Activated CD4-positive, alpha-beta T cell treated with anti-CD3 and anti-CD28 coated beads for 36 hours (primary cell): ENCODE results near the gene PPFIA3. TPM values are rescaled to one million over a fixed set of nuclear protein-coding genes. Genes with fewer than 3 reads are reported as not detected.
"Not testable (repeated sequence)": the region's sequence is repeated elsewhere in the genome, so short reads cannot be mapped to it uniquely, and the experiment has no call there.

Source experiments
- ATAC-seq: fragments of 200-7000 bp; cut with Tn5 transposase; one replicate; pipeline ENCODE4 v1.10.0; 2021; ENCODE audit warnings: mild to moderate bottlenecking, moderate library complexity
- CTCF ChIA-PET: fragments of 350-600 bp; sonication (Branson Sonifier 250); formaldehyde crosslinking; loops from one replicate; lab custom pipeline; 2021; ENCODE audit warnings: antibody characterized with exemption; lab: Charles Lee
- POLR2A ChIA-PET: fragments of 350-600 bp; sonication (Branson Sonifier 250); formaldehyde crosslinking; loops from one replicate; lab custom pipeline; 2021; ENCODE audit warnings: antibody characterized with exemption, inconsistent platforms; lab: Charles Lee
- DNase-seq: peaks from one replicate; pipeline ENCODE4 v3.0.0-alpha.2; 2020
- H3K27ac Mint-ChIP-seq: one replicate; pipeline ENCODE4 v1.8.0; 2021; ENCODE audit warnings: mixed read lengths
- H3K27me3 Mint-ChIP-seq: one replicate; pipeline ENCODE4 v1.8.0; 2021; ENCODE audit warnings: mixed read lengths
- H3K36me3 Mint-ChIP-seq: one replicate; pipeline ENCODE4 v1.8.0; 2021; ENCODE audit warnings: low read depth, mixed read lengths
- H3K4me1 Mint-ChIP-seq: one replicate; pipeline ENCODE4 v1.8.0; 2021; ENCODE audit warnings: mixed read lengths
- H3K4me3 Mint-ChIP-seq: one replicate; pipeline ENCODE4 v1.8.0; 2021; ENCODE audit warnings: mild to moderate bottlenecking, moderate library complexity, mixed read lengths
- H3K9me3 Mint-ChIP-seq: one replicate; pipeline ENCODE4 v1.8.0; 2021; ENCODE audit warnings: low read depth, mixed read lengths
- intact Hi-C, 2 experiments: fragments of 100-400 bp; cut with DNase I in 1 of 2; cut with micrococcal nuclease in 1 of 2; formaldehyde crosslinking; loops; one replicate each; pipeline versions ENCODE4 v1.14.2 to v1.15.1; 2022 to 2024; cut with DNase I, micrococcal nuclease
- total RNA-seq, 2 experiments: library from RNA; stranded (reverse); gene quantifications; one replicate each; pipeline ENCODE4 v1.2.3, GENCODE V29; 2021

PPFIA3 gene
- total RNA-seq, 2 experiments from 2014 or later = 5.4 to 6.1 TPM

DNA sequence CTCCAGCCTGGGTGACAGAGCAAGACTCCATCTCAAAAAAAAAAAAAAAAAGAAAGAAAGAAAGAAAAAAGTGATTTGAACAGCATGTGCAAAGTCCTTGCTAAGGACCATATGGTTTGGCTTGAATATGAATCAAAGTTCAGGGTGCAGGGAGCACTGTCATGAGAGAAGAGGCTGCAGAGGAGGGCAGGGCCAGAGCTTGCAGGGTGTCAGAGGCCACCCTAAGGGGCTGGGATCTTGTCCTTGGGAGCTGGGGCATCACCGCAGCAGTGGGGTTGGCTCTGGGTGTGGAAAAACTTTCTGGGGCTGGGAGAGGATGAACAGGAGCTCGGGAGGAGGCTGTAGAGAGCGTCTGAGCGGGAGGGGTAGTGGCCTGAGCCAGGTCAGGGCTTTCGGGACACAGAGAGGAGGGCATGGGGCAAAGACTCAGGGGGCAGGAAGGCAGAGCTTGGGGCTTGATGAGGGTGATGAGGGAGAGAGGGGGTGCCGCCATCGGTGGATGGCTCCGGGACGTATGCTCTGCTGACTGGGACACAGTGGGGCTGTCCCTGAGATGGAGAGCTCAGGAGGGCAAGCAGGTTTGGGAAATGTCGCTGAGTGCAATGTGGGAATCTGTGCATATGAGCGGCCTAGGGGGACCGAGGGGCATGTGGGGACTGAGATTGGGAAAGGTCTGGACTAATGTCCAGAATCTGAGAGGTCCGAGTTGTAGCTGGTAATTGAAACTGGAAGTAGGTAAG lies 41.3 kb downstream of the PPFIA3 start:
- H3K36me3 Mint-ChIP-seq = no peaks in the 10 kb centered on the region
- H3K27ac Mint-ChIP-seq = no peak overlapping the region
- ChIA-PET POLR2A (no interaction called here), CTCF (interaction anchor here (0.7 to 1.5 kb wide), 2 partner anchors 39 to 65 kb away, joined by 3 read pairs; no protein-coding TSS in a partner anchor)
- H3K27me3 Mint-ChIP-seq = peaks cover 34% of the 10 kb centered on the region
- no peaks in the 10 kb centered on the region for H3K9me3 Mint-ChIP-seq
- peaks cover 6% of the 10 kb centered on the region for H3K4me1 Mint-ChIP-seq
- no peak for DNase-seq
- no peak for ATAC-seq
- H3K4me3 Mint-ChIP-seq = no peak overlapping the region
- intact Hi-C loops = no loop called here

DNA sequence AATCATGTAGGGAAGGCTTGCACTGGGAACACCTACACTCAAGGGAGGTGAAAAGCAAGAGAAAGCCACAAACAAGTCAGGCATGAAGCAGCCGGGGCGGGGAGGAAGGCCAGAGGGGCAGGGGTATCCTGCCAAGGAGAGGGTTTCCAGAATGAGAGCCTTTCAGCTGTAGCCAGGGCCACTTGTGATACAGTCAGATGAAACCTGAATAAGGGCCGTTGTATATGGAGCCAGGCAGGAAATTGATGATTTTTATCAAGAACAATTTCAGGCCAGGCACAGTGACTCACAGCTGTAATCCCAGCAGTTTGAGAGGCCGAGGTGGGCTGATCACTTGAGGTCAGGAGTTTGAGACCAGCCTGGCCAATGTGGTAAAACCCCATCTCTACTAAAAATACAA lies 42.6 kb downstream of the PPFIA3 start:
- Mint-ChIP-seq H3K4me3 (no peak overlapping the region), H3K27ac (no peak overlapping the region), H3K36me3 (no peaks in the 10 kb centered on the region), H3K27me3 (peaks cover 32% of the 10 kb centered on the region), H3K4me1 (peaks cover 6% of the 10 kb centered on the region), H3K9me3 (no peaks in the 10 kb centered on the region)
- ChIA-PET POLR2A (no interaction called here), CTCF (interaction anchor here (0.6 to 1.5 kb wide), 2 partner anchors 63 to 367 kb away, joined by 3 read pairs; no protein-coding TSS in a partner anchor)
- ATAC-seq = no peak
- intact Hi-C loops = no loop called here
- no peak for DNase-seq

DNA sequence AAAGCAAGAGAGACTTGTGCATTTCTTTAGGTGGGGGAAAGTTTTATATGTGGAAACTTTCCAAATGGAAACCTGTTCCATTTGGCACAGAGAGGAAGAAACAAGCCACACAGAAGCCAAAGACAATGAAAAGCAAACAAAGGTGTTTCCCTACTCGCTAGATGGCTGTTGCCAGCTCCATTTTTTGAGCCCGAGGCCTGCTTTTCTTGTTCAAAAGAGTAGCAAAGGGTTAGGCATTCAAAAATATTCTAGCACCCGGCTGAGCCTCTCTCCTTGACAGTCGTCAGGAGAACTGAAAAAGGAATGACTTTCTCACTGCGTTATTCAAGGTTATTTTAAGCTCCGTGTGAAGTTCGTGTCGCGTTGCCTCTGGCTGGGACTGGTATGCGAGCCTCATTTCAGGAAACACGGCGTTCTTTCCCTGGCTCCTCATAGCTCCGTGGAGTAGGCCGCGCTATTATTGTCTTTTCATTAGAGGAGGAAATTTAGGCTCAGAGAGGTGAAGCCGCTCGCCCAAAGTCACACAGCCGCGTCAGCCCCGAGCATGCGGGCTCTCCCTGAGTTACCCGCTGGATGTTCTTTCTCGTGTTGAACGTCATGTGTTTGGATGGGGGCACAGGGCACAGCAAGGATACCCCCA lies 45.9 kb downstream of the PPFIA3 start:
- Mint-ChIP-seq H3K36me3 (no peaks in the 10 kb centered on the region), H3K27ac (no peak overlapping the region), H3K9me3 (no peaks in the 10 kb centered on the region), H3K4me1 (no peaks in the 10 kb centered on the region), H3K4me3 (no peak overlapping the region), H3K27me3 (peaks cover 13% of the 10 kb centered on the region)
- intact Hi-C loops = no loop called here
- CTCF ChIA-PET = interaction anchor here (0.8 kb wide), 1 partner anchor 19 kb away, joined by 4 read pairs; no protein-coding TSS in a partner anchor
- POLR2A ChIA-PET = no interaction called here
- ATAC-seq (no peak), DNase-seq (no peak)

DNA sequence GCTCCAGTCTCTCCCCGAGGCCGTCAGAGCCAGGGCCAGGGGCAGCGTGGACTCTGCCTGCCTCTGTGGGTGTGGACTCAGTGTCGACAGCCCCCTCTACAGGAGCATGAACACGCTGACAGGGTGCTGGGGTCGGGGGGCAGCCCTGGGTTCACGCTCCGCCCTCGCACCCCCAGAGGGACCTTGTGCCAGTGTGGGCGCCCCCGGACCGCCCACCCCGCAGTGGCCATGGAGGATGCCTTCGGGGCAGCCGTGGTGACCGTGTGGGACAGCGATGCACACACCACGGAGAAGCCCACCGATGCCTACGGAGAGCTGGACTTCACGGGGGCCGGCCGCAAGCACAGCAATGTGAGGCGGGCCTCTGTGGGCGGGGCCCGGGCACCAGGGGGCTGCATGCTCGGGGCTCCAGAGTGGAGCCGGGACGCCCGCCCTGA lies 46.5 kb downstream of the PPFIA3 start:
- Mint-ChIP-seq H3K4me3 (no peak overlapping the region), H3K9me3 (no peaks in the 10 kb centered on the region), H3K27ac (no peak overlapping the region), H3K27me3 (peaks cover 9% of the 10 kb centered on the region), H3K36me3 (no peaks in the 10 kb centered on the region), H3K4me1 (no peaks in the 10 kb centered on the region)
- DNase-seq (no peak), ATAC-seq (no peak)
- intact Hi-C loops = no loop called here
- ChIA-PET POLR2A (no interaction called here), CTCF (no interaction called here)

DNA sequence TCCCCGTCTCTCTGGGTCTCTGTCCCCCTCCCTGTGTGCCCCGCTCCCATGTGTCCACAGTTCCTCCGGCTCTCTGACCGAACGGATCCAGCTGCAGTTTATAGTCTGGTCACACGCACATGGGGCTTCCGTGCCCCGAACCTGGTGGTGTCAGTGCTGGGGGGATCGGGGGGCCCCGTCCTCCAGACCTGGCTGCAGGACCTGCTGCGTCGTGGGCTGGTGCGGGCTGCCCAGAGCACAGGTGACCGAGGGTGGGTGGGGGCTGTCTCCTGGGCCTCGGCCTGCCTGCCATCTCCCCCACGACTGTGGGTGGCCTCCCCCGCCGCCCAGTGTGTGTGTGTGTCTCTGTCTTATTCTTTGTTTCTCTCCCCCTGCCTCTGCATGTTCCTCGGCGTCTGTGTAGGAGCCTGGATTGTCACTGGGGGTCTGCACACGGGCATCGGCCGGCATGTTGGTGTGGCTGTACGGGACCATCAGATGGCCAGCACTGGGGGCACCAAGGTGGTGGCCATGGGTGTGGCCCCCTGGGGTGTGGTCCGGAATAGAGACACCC lies 48.6 kb downstream of the PPFIA3 start:
- intact Hi-C loops = no loop called here
- ATAC-seq = no peak
- no peaks in the 10 kb centered on the region for H3K36me3 Mint-ChIP-seq

DNA sequence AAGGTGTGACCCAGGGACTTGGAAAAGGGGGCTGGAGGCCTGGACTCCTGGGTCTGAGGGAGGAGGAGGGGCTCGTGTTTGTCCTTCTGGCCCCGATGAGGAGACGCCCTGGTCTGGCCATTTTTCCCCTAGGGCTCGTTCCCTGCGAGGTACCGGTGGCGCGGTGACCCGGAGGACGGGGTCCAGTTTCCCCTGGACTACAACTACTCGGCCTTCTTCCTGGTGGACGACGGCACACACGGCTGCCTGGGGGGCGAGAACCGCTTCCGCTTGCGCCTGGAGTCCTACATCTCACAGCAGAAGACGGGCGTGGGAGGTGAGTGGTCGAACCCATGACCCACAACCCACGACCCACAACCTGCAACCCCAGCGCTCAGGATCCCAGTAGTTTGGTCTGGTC lies 49.1 kb downstream of the PPFIA3 start:
- no peak for ATAC-seq
- no peaks in the 10 kb centered on the region for H3K4me1 Mint-ChIP-seq
- CTCF ChIA-PET = no interaction called here
- no peaks in the 10 kb centered on the region for H3K36me3 Mint-ChIP-seq
- POLR2A ChIA-PET = no interaction called here
- no peak overlapping the region for H3K4me3 Mint-ChIP-seq
- no peak for DNase-seq
- H3K27ac Mint-ChIP-seq = no peak overlapping the region
- no peaks in the 10 kb centered on the region for H3K9me3 Mint-ChIP-seq
- intact Hi-C loops = no loop called here
- peaks cover 7% of the 10 kb centered on the region for H3K27me3 Mint-ChIP-seq

More for the DNA sequence above, 48.6 kb downstream of the PPFIA3 start:
- no peak for DNase-seq
- CTCF ChIA-PET = no interaction called here
- H3K9me3 Mint-ChIP-seq = no peaks in the 10 kb centered on the region
- no peak overlapping the region for H3K4me3 Mint-ChIP-seq
- H3K27me3 Mint-ChIP-seq = peaks cover 7% of the 10 kb centered on the region
- no peaks in the 10 kb centered on the region for H3K4me1 Mint-ChIP-seq
- no peak overlapping the region for H3K27ac Mint-ChIP-seq
- POLR2A ChIA-PET = no interaction called here

DNA sequence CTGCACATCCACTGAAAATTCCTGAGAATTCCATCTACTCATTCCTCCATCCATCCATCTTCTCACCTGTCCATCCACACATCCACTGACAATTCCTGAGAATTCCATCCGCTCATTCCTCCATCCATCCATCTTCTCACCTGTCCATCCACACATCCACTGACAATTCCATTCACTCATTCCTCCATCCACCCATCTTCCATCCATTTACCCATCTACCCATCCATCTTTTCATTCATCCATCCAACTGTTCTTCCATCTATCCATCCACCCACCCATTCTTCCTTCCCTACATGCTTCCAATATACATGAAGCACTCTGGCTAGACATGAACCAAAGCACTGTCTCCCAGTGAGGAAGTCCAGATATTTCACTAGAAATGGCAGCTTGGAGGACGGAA lies 53.9 kb downstream of the PPFIA3 start:
- Mint-ChIP-seq H3K4me1 (peaks cover 5% of the 10 kb centered on the region), H3K4me3 (no peak overlapping the region), H3K27me3 (peaks cover 2% of the 10 kb centered on the region), H3K36me3 (no peaks in the 10 kb centered on the region), H3K27ac (no peak overlapping the region), H3K9me3 (no peaks in the 10 kb centered on the region)
- ChIA-PET POLR2A (no interaction called here), CTCF (no interaction called here)
- ATAC-seq (no peak), DNase-seq (no peak)
- intact Hi-C loops = no loop called here

DNA sequence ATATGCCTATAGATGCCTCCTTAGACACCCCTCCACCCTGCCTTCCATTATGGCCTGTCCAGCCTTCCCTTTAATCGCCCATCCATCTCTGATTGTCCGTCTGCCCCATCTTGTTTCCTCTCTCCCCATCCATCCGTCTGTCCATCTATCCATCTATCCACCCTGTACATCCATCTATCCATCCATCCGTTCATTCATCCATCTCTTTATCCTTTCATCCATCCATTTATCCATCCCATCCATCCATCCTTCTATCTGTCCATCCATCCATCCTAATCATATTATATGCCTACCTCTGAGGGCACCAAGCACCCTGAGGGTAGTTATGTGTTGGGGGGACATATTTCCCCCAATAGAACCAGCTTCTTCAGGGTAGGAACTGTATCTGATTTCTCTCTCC lies 61.3 kb downstream of the PPFIA3 start:
- no peak overlapping the region for H3K27ac Mint-ChIP-seq
- DNase-seq (no peak), ATAC-seq (no peak)
- H3K4me1 Mint-ChIP-seq = peaks cover 5% of the 10 kb centered on the region
- peaks cover 4% of the 10 kb centered on the region for H3K9me3 Mint-ChIP-seq
- no peak overlapping the region for H3K4me3 Mint-ChIP-seq
- ChIA-PET POLR2A (no interaction called here), CTCF (interaction anchor here (1.0 kb wide), 1 partner anchor 10 kb away, joined by 4 read pairs; no protein-coding TSS in a partner anchor)
- peaks cover 4% of the 10 kb centered on the region for H3K36me3 Mint-ChIP-seq
- intact Hi-C loops = no loop called here
- peaks cover 5% of the 10 kb centered on the region for H3K27me3 Mint-ChIP-seq

DNA sequence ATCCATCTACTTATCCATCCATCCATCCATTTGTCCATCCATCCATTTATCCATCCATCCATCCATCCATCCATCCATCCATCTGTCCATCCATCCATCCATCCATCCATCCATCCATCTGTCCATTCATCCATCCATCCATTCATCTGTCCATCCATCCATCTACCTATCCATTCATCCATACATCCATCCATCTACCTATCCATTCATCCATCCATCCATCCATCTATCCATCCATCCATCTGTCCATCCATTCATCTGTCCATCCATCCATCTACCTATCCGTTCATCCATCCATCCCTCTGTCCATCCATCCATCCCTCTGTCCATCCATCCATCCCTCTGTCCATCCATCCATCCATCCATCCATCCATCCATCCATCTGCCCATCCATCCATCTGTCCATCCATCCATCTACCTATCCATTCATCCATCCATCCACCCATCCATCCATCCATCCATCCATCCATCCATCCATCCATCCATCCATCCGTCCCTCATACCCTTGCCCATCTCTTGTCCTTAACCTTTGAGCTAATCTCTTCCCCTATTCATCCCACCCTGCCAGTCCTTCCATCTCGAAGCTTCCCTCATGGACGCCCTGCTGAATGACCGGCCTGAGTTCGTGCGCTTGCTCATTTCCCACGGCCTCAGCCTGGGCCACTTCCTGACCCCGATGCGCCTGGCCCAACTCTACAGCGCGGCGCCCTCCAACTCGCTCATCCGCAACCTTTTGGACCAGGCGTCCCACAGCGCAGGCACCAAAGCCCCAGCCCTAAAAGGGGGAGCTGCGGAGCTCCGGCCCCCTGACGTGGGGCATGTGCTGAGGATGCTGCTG lies 62.9 kb downstream of the PPFIA3 start:
- H3K27ac Mint-ChIP-seq, H3K4me3 Mint-ChIP-seq, ATAC-seq, H3K9me3 Mint-ChIP-seq, intact Hi-C loops, DNase-seq, H3K27me3 Mint-ChIP-seq, H3K4me1 Mint-ChIP-seq, POLR2A ChIA-PET, H3K36me3 Mint-ChIP-seq: not testable (repeated sequence)
- CTCF ChIA-PET = interaction anchor here (0.6 to 1.3 kb wide), 2 partner anchors 15 to 17 kb away, joined by 3 read pairs; no protein-coding TSS in a partner anchor

DNA sequence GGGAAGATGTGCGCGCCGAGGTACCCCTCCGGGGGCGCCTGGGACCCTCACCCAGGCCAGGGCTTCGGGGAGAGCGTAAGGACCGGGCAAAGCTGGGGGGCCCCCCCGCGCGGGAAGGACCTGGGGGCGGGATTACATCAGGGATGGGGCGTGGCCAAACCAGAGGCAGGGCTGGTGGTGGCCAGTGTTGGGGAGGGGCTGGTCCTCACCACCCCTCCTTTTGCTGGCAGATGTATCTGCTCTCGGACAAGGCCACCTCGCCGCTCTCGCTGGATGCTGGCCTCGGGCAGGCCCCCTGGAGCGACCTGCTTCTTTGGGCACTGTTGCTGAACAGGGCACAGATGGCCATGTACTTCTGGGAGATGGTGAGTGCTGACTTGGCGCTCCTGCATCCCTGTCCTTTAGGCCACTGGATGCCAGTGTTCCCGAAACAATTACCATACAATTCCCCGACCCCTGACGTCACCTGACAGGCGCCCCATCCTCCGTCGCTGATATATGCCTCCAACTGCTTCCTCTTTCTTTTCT lies 63.6 kb downstream of the PPFIA3 start:
- POLR2A ChIA-PET = no interaction called here
- Mint-ChIP-seq H3K27ac (no peak overlapping the region), H3K9me3 (peaks cover 4% of the 10 kb centered on the region), H3K27me3 (peaks cover 8% of the 10 kb centered on the region), H3K36me3 (peaks cover 4% of the 10 kb centered on the region), H3K4me1 (no peaks in the 10 kb centered on the region), H3K4me3 (no peak overlapping the region)
- CTCF ChIA-PET = interaction anchor here (0.6 to 1.3 kb wide), 2 partner anchors 14 to 16 kb away, joined by 3 read pairs; no protein-coding TSS in a partner anchor
- intact Hi-C loops = no loop called here
- no peak for DNase-seq
- no peak for ATAC-seq

DNA sequence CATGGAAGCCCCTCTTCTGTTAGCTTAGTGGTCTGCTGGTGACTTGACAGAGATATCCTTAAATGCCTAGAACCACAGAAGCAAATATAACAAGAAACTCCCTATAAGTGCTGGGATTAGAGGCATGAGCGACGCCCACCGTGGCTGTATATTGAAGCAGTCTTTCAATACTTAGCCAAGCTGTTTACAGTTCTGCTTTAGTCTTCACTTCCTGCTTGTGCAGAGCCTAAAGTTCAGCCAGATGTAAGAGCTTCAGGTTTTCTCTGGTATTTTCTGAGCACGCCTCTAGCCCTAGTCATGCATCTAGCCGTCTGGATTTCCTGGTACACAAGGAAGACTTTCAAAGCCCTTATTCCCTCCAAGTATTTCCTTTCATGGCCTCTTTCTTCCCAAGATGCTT lies 66.8 kb downstream of the PPFIA3 start:
- ChIA-PET POLR2A (no interaction called here), CTCF (interaction anchor here (0.7 to 3.3 kb wide), 3 partner anchors 12 to 477 kb away, joined by 3 to 23 read pairs (median 3); no protein-coding TSS in a partner anchor)
- no peak overlapping the region for H3K27ac Mint-ChIP-seq

More for the DNA sequence above, 66.8 kb downstream of the PPFIA3 start:
- ATAC-seq = no peak
- Mint-ChIP-seq H3K27me3 (peaks cover 5% of the 10 kb centered on the region), H3K4me3 (no peak overlapping the region), H3K9me3 (peaks cover 6% of the 10 kb centered on the region), H3K4me1 (peaks cover 7% of the 10 kb centered on the region), H3K36me3 (peaks cover 4% of the 10 kb centered on the region)
- no peak for DNase-seq
- intact Hi-C loops = no loop called here
